NB4 (cell line): ENCODE data around the gene MORC2.

Experiments used
- DNase-seq: peaks from one replicate; pipeline ENCODE4 v3.0.0; 2010; ENCODE audit warnings: low read depth
- H3K4me3 ChIP-seq: one replicate; pipeline ENCODE4 v1.5.1; 2011; ENCODE audit warnings: mild to moderate bottlenecking, low read depth, low read length, moderate library complexity
- CTCF ChIP-seq: IDR thresholded peaks from one replicate; pipeline ENCODE4 v1.5.1; 2012; ENCODE audit warnings: low read depth, low read length
- MYC ChIP-seq: IDR thresholded peaks from 2 replicates; pipeline ENCODE4 v1.6.1; 2011; ENCODE audit warnings: low read depth, low read length
- POLR2A ChIP-seq: IDR thresholded peaks from 2 replicates; pipeline ENCODE4 v1.6.1; 2011; ENCODE audit warnings: mild to moderate bottlenecking; ENCODE audit not compliant: insufficient read length; ENCODE audit errors: extremely low read depth
- TF ChIP-seq, protein P1 (sequence below): IDR thresholded peaks from 2 replicates; pipeline ENCODE4 v1.6.1; 2011; ENCODE audit warnings: low read depth, low read length

MORC2 gene

GRCh38 chr22:30969532-30970355 lies 1.2 kb upstream of the MORC2 start:
- peak; percentile 73 for DNase-seq
- H3K4me3 ChIP-seq = peak overlapping the region; percentile 89
- TF ChIP-seq CTCF (no peak), POLR2A (no peak), MYC (no peak)
- TF ChIP-seq, protein P1, sequence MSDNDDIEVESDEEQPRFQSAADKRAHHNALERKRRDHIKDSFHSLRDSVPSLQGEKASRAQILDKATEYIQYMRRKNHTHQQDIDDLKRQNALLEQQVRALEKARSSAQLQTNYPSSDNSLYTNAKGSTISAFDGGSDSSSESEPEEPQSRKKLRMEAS = no peak

DNA sequence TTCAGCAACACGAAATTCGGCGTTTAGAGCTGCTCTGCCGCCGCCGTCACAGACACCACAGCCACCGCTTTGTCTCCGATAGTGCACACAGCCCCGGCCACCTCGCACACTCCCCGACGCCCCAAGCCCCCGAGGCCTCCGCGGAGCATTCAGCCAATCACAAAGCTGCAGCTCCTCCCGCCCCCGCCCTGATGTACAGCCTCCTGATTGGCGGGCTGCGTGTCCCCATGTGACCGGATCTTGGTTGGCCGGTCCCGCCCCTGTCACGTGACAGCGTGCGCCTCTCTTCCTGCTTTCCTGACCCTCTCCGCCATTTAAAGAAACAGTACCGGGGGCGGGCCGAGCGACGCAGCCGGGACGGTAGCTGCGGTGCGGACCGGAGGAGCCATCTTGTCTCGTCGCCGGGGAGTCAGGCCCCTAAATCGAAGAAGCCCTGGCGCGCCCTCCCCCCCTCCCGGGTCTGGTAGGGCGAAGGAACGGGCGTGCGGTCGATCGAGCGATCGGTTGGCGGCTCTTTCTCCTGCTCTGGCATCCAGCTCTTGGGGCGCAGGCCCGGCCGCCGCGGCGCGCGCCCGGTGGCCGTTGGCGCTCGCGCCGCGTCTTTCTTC lies 454 bp upstream of the MORC2 start, which contains the start of gene TUG1:
Gene TUG1, plus strand, starts transcription at position 342 of the 608 bp plus-strand sequence.
- peak within 1 kb of the TSS; percentile 89 for H3K4me3 ChIP-seq
- DNase-seq = peak; percentile 99
- peak; percentile 55 for TF ChIP-seq POLR2A
- TF ChIP-seq CTCF = no peak
- 0 out of 2 replicates have a peak, but pooled peaks have one; percentile 20 for TF ChIP-seq MYC
- TF ChIP-seq, protein P1 = peak; percentile 94

GRCh38 chr22:30964858-30965257 lies 3.7 kb downstream of the MORC2 start:
- TF ChIP-seq, protein P1 = no peak
- TF ChIP-seq MYC = no peak
- TF ChIP-seq POLR2A = no peak
- no peak for TF ChIP-seq CTCF
- DNase-seq = no peak
- H3K4me3 ChIP-seq = peak overlapping the region; percentile 22

DNA sequence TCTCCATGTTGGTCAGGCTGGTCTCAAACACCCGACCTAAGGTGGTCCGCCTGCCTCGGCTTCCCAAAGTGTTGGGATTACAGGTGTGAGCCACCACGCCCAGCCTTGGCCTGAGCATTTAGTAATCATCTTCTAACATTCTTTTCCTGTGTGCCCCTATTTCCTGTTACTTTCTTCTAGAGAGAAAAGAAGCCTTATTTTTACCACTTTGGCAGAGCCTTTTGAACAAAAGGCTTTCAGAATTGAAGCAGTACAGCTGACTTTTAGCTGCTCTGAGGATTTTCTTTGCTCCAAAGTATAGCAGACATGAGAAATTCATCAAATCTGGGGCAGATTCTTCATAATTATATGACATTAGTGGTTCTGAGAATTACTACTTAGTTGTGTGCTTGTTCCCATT lies 13.4 kb downstream of the MORC2 start:
- no peak overlapping the region for H3K4me3 ChIP-seq
- no peak for DNase-seq
- TF ChIP-seq POLR2A = no peak
- no peak for TF ChIP-seq MYC
- TF ChIP-seq, protein P1 = no peak
- no peak for TF ChIP-seq CTCF

DNA sequence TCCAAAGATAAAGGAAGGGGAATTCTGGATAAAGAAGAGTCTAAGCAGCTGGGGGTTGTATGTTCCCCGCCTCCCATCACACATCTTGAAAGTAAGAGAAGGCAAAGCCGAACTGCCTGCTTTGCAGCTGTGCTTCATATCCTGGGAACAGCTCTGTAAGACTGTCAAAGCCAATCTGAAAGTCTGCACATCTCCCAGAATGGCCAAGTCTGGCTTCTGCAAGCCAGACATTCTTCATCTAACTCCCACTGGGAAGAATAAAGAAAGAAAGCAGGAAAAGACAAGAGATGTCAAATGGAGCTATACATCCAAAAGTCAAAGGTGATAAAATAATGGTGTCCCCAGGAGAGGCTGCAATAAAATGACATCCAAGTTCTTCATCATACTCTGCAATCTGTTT lies 15.4 kb downstream of the MORC2 start:
- TF ChIP-seq, protein P1 = no peak
- TF ChIP-seq POLR2A (no peak), MYC (no peak), CTCF (no peak)
- no peak overlapping the region for H3K4me3 ChIP-seq
- no peak for DNase-seq
